Stimulated activated CD4-positive, alpha-beta T cell treated with anti-CD3 and anti-CD28 coated beads, Interleukin-1b, Interleukin-23, amount 100 ng/mL, for 48 hours (primary cell): ENCODE measurements around the gene LRRC23.

ENCODE experiments used
- DNase-seq: peaks from one replicate; pipeline ENCODE4 v3.0.0-alpha.2; 2020

Gene LRRC23

GRCh38 chr12:6957741-6958608 is 53.4 kb downstream of the LRRC23 start:
- no peak for DNase-seq

- DNase-seq = no peak
These were observed 54.0 kb downstream of the LRRC23 start for GRCh38 chr12:6958609-6959057.

- peak; percentile 57 for DNase-seq
These were observed 54.6 kb downstream of the LRRC23 start for GRCh38 chr12:6959058-6959804.

- DNase-seq = no peak
These were observed 55.4 kb downstream of the LRRC23 start for GRCh38 chr12:6959805-6960592.

GRCh38 chr12:6960593-6961277 is 56.1 kb downstream of the LRRC23 start:
- DNase-seq = no peak

- DNase-seq = peak; percentile 94
These were observed 56.7 kb downstream of the LRRC23 start for GRCh38 chr12:6961278-6961694.

- DNase-seq = peak; percentile 68
These were observed 57.2 kb downstream of the LRRC23 start for GRCh38 chr12:6961695-6962284.

GRCh38 chr12:6962285-6963015 is 57.8 kb downstream of the LRRC23 start:
- DNase-seq = no peak

- DNase-seq = no peak
These were observed 58.6 kb downstream of the LRRC23 start for GRCh38 chr12:6963016-6963731.
